GM06990 (cell line): ENCODE results near the gene NMNAT1.

Experiments used
- DNase-seq: peaks from one replicate; pipeline ENCODE4 v3.0.0-alpha.2; 2011; ENCODE audit not compliant: insufficient read length; ENCODE audit errors: extremely low read depth
- H3K27me3 ChIP-seq: replicated peaks from 2 replicates; pipeline ENCODE4 v1.6.0; 2011; ENCODE audit warnings: low read length; ENCODE audit not compliant: control insufficient read depth, insufficient read depth
- H3K36me3 ChIP-seq: 2 replicates; pipeline ENCODE4 v1.5.1; 2011; ENCODE audit warnings: low read length; ENCODE audit not compliant: control insufficient read depth, insufficient read depth
- H3K4me3 ChIP-seq: replicated peaks from 2 replicates; pipeline ENCODE4 v1.5.1; 2011; ENCODE audit warnings: low read depth, mild to moderate bottlenecking, control low read depth, low read length
- TF ChIP-seq, protein P1 (sequence below): IDR thresholded peaks from 2 replicates; pipeline ENCODE4 v1.5.1; 2011; ENCODE audit warnings: low read length, control low read depth, mild to moderate bottlenecking, inconsistent platforms; ENCODE audit not compliant: insufficient read depth, poor library complexity, severe bottlenecking

NMNAT1 gene

DNA sequence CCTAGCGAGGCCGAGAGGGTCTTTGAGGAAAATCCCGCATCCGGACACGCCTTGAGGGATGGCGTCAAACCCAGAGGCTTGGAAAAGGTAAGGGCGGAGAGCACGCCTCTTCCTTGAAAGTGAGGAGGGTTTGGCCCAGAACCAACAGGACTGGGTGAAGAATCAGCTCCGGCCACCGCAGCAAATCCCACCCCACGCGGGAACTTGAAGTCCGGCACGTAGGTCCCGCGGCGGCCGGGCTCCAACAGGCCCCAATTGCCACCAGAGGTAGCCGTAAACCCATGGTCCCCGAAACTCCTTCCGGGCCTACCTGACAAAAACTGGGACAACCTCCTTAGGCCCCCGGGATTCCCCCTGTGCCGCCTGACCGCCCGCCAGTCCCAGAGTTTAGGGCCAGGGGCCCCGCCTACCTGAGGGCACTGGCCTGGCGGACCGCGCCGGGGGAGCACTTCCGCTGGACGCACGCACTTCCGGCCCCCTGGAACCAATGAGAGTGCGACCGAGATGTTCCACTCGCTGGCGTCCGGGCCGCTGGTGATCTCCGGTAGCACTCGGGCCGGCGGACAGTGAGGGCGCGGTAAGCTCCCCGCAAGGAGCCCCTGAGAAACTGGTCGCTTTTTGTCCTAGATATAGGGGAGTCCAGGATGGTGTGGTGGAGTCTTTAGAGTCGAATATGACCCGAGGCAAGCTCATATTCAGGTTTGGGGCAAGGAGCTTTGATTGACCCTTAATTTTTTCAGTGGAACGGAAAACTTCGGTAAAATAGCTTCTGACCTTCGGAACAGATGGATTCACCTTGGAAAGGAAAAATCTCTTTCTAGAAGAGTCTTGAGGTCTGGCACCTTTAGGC, at the start of gene NMNAT1, which contains the start of gene LZIC:
Gene NMNAT1, plus strand, starts transcription at position 537 of the 850 bp plus-strand sequence. CDS start 28,599 bp downstream, outside the sequence.
Gene LZIC, minus strand, starts transcription at position 453 of the 850 bp plus-strand sequence. CDS start 6,772 bp downstream, outside the sequence.
- H3K27me3 ChIP-seq: no peaks in the 10 kb centered on the region
- TF ChIP-seq, protein P1, sequence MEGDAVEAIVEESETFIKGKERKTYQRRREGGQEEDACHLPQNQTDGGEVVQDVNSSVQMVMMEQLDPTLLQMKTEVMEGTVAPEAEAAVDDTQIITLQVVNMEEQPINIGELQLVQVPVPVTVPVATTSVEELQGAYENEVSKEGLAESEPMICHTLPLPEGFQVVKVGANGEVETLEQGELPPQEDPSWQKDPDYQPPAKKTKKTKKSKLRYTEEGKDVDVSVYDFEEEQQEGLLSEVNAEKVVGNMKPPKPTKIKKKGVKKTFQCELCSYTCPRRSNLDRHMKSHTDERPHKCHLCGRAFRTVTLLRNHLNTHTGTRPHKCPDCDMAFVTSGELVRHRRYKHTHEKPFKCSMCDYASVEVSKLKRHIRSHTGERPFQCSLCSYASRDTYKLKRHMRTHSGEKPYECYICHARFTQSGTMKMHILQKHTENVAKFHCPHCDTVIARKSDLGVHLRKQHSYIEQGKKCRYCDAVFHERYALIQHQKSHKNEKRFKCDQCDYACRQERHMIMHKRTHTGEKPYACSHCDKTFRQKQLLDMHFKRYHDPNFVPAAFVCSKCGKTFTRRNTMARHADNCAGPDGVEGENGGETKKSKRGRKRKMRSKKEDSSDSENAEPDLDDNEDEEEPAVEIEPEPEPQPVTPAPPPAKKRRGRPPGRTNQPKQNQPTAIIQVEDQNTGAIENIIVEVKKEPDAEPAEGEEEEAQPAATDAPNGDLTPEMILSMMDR: no peak
- DNase-seq: peak; percentile 97
- H3K4me3 ChIP-seq: peak within 1 kb of the TSS; percentile 72
- H3K36me3 ChIP-seq: no peaks in the 10 kb centered on the region; the same call in none of the 2 replicates

DNA sequence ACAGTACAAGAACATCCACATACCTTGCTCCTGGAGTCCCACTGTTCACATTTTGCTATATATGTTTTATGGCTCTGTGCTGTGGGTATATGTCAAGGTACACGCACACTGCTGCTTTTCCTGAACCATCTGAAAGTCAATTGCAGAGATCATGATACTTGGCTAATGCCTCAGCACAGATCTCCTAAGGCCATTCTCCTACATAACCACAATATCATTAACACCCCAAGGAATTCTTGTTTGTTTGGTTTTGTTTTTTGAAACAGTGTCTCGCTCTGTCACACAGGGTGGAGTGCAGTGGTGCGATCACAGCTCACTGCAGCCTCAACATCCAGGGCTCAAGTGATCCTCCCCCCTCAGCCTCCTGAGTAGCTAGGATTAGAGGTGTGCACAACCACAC, 49.2 kb upstream of the NMNAT1 start:
- TF ChIP-seq, protein P1: no peak
- H3K36me3 ChIP-seq: no peaks in the 10 kb centered on the region
- DNase-seq: no peak
- no peak overlapping the region for H3K4me3 ChIP-seq
- H3K27me3 ChIP-seq: no peaks in the 10 kb centered on the region

DNA sequence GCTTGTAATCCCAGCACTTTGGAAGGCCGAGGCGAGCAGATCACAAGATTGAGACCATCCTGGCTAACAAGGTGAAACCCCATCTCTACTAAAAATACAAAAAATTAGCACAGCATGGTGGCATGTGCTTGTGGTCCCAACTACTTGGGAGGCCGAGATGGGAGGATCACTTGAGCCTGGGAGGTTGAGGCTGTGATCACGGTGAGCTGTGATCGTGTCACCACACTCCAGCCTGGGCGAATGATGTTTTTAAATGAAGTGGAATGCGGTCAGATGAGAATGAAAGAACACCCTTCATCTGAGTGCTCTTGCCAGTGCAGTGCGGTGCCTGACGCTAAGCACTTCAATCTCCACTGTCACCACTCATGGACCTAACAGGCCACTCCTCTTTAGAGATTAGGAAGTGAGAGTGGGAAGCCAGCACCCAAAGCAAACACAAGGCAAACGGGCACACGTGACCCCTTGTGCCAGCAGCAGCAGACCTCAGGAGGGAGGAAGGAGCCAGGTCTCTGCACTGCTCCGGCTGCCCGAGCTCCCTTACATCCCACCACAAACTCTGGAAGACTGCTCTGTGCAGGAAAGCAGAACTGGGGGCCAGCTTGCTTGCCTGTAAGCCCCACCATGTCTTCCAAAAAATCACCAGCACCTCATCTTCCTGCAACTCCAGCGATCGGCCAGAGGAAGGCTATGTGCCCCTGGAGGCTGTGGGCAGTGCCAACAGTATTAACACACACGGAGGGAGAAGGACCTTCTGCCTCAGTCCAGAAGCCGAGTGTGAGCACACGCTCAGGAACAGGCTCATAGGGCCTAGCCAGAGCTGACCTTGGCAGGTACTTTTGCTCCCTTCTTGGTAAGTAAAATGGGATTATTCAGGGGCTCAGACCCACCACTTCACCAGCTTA, 42.9 kb upstream of the NMNAT1 start:
- Histone ChIP-seq H3K36me3 (no peaks in the 10 kb centered on the region), H3K4me3 (no peak overlapping the region), H3K27me3 (no peaks in the 10 kb centered on the region)
- peak; percentile 20 for DNase-seq
- TF ChIP-seq, protein P1: no peak

DNA sequence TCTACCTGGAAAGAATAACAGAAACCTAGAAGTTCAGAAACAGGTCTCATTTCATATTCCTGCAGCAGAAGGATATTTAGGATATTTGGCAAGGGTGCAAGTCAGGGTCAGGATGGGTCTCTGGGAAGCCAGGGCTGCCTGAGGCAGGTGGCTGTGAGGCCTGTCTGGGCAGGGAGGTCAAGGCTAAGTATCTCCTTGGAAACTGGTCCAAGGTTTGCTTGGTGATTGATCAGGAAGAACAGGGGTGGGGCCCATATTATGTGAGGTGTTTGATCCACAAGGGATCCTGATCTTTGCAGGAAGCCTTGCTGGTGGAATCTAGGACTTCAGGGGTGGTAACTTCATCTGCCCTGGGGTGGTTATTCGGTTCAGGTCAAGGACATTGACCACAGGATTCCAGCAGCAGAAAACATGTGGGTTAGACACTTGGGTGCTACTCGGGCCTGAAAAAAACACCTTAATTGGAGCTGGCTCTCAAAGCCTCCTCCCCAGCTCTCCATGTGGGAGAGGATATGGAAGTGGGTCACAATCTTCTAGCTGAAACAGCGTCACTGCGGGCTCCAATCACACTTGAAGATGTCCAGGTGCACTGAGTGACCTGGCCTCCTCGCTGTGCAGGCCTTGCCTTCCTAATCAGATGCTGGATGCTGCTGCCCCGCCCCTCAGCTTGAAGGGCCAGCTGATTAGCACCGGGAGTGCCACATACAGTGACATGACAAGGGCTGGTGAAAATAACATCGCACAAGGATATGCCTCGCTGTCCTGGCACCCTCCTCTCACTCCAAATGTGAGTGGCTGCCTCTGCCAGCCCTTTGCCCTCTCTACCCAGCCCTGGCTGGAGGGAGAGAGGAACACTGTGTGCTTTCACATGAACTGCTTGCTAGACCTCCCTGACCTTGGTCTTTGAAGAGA, 41.9 kb upstream of the NMNAT1 start:
- Histone ChIP-seq H3K27me3 (no peaks in the 10 kb centered on the region), H3K36me3 (no peaks in the 10 kb centered on the region), H3K4me3 (no peak overlapping the region)
- DNase-seq: no peak
- TF ChIP-seq, protein P1: no peak

DNA sequence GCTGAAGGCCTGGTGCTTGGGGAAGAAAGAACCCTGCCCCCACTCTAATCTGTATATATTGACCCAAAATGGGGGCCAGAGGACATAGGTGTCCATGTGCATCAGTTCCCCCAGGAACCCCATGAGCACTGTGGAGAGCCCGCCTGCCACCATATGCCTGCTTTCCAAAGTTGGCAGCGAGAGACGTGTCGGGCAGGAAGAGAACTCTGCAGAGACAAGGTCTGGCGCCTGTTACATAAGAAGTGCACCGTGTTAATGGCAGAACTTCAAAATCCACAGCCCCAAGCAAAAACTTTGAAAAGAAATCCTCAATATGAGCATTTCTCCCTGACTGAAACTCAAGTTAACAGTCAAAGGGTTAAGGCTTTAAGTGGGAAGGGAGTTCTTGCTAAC, 41.2 kb upstream of the NMNAT1 start:
- no peak for DNase-seq
- no peaks in the 10 kb centered on the region for H3K36me3 ChIP-seq
- TF ChIP-seq, protein P1: no peak

More for the DNA sequence above, 41.2 kb upstream of the NMNAT1 start:
- Histone ChIP-seq H3K4me3 (no peak overlapping the region), H3K27me3 (no peaks in the 10 kb centered on the region)
